Measurements from ENCODE around the gene BBLN. TPM values are rescaled to one million over a fixed set of nuclear protein-coding genes. Genes with fewer than 3 reads are reported as not detected.

The BBLN gene
- total RNA-seq, 2 experiments from 2014 or later: 53.6 to 55.9 TPM

DNA sequence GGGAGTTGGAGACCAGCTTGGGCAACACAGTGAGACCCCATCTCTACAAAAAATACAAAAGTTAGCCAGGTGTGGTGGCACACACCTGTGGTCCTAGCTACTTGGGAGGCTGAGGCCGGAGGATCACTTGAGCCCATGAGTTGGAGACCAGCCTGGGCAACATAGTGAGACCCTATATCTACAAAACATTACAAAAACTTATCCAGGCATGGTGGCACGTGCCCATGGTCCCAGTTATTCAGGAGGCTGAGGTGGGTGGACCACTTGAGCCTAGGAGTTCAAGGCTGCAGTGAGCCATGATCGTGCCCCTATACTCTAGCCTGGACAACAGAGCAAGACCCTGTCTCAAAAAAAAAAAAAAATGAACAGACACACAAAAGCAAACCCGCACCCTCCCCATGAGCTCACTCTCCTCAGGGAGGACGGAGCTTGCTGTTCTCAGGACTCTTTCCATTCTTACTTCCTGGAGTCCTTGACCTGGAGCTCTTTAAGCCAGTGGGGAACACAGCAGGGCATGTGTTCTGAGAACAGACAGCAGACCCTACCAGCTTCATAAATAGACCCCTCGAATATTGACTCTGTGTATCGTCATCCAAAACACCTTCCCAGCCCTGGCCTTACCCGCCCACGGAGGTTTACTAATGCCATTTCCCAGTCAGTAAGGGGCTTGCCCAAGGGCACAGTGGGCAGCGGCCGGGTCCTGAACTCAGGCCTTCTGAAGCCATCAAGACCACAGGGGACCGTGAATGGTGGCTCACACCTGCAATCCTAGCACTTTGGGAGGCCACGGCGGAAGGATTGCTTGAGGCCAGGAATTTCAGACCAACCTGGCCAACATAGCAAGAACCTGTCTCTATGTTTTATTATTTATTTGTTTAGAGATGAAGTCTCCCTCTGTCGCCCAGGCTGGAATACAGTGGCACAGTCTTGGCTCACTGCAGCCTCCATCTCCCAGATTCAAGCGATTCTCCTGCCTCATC is 43.7 kb upstream of the BBLN start:
- TF ChIP-seq, protein P1, sequence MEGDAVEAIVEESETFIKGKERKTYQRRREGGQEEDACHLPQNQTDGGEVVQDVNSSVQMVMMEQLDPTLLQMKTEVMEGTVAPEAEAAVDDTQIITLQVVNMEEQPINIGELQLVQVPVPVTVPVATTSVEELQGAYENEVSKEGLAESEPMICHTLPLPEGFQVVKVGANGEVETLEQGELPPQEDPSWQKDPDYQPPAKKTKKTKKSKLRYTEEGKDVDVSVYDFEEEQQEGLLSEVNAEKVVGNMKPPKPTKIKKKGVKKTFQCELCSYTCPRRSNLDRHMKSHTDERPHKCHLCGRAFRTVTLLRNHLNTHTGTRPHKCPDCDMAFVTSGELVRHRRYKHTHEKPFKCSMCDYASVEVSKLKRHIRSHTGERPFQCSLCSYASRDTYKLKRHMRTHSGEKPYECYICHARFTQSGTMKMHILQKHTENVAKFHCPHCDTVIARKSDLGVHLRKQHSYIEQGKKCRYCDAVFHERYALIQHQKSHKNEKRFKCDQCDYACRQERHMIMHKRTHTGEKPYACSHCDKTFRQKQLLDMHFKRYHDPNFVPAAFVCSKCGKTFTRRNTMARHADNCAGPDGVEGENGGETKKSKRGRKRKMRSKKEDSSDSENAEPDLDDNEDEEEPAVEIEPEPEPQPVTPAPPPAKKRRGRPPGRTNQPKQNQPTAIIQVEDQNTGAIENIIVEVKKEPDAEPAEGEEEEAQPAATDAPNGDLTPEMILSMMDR (IDR thresholded peaks at IDR 0.05): no peak
- no peak for ATAC-seq (ENCODE audit: poor library complexity)
- Mint-ChIP-seq H3K4me3 (no peak overlapping the region), H3K36me3 (ENCODE audit: low read depth) (peaks cover 16% of the 10 kb centered on the region), H3K4me1 (ENCODE audit: low read depth) (peaks cover 6% of the 10 kb centered on the region), H3K27me3 (no peaks in the 10 kb centered on the region), H3K9me3 (no peaks in the 10 kb centered on the region), H3K27ac (no peak overlapping the region)
- no peak overlapping the region for H3K27ac ChIP-seq (ENCODE audit: low read depth in 1 of 2, low read length in 2 of 2)
- no peak overlapping the region for H3K4me3 ChIP-seq (ENCODE audit: low read length)
- peak in 1 of 14 experiments; percentile 22 for DNase-seq
- intact Hi-C loops (cut with DNase I, micrococcal nuclease): loop anchor here (1.0 to 10.0 kb wide), 6 partner anchors 11 to 179 kb away; partner anchors contain the start of genes DPM2 (in 1 of the 2) and PTGES2 (in 1 of the 2)
- POLR2A ChIA-PET: interaction anchor here (1.1 to 1.7 kb wide), 2 partner anchors 10 to 12 kb away, joined by 3 to 7 read pairs; partner anchors contain the start of gene PTGES2
- peaks cover 21% of the 10 kb centered on the region for H3K36me3 ChIP-seq (ENCODE audit: insufficient read depth, low read length)
- H3K27me3 ChIP-seq (ENCODE audit: control insufficient read depth in 1 of 2, insufficient read depth in 2 of 2, low read length in 2 of 2): no peaks in the 10 kb centered on the region
- peaks cover 15% of the 10 kb centered on the region for H3K4me1 ChIP-seq (ENCODE audit: insufficient read depth, low read length)
- peaks cover 0 to 5% of the 10 kb centered on the region in 2 experiments for H3K9me3 ChIP-seq (ENCODE audit: control insufficient read depth in 1 of 2, insufficient read depth in 1 of 2, low read length in 2 of 2)
- CTCF ChIA-PET: interaction anchor here (1.0 to 1.9 kb wide), 3 partner anchors 12 to 82 kb away, joined by 3 to 6 read pairs (median 5); no protein-coding TSS in a partner anchor

DNA sequence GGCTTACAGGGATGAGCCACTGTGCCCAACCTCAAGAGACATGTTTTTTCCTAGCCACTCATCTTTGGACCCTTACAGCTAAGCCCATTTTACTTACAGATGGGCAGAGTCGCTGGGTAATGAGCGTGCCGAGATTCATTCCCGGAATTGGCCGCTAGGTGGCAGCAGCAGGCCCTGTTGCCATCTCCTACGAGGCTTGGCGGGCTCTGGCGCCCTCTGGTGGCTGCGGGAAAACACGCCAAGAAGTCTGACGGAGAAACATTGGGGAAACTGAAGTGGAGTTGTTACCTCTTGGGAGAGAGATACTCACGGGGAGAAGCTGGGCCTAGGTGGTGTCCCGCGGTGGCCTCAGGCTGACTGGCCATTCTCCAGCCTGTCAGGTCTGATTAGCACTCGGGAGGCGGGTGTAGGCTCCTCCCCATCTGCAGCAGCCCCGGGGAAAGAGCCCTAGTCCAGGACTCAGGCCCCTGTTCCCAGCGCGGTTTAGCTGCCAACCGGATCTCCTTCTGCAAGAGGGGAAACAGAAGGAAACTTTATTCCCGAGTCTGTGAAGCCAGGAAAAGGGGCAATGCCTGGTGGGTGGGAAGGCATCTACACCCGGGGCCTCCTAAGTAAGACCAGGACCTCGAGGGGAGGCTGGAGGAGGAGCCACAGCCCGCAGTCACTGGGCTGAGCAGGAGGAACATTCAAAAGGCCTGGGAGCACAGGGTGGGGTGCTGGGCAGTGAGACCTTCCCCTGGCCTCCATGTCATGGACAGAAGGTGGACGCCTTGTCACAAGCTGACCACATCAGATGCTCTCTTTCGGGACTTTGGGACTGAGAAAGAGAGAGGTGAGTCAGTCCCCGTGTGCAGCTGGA is 42.2 kb upstream of the BBLN start:
- Histone ChIP-seq H3K4me3 (ENCODE audit: low read length) (no peak overlapping the region), H3K9me3 (ENCODE audit: control insufficient read depth in 1 of 2, insufficient read depth in 1 of 2, low read length in 2 of 2) (peaks cover 0 to 5% of the 10 kb centered on the region in 2 experiments), H3K27me3 (ENCODE audit: control insufficient read depth in 1 of 2, insufficient read depth in 2 of 2, low read length in 2 of 2) (no peaks in the 10 kb centered on the region), H3K4me1 (ENCODE audit: insufficient read depth, low read length) (peaks cover 15% of the 10 kb centered on the region), H3K36me3 (ENCODE audit: insufficient read depth, low read length) (peaks cover 31% of the 10 kb centered on the region), H3K27ac (ENCODE audit: low read depth in 1 of 2, low read length in 2 of 2) (no peak overlapping the region)
- Mint-ChIP-seq H3K4me1 (ENCODE audit: low read depth) (peaks cover 6% of the 10 kb centered on the region), H3K27me3 (no peaks in the 10 kb centered on the region), H3K27ac (peak overlapping the region; percentile 16), H3K4me3 (peak overlapping the region; percentile 44), H3K9me3 (no peaks in the 10 kb centered on the region), H3K36me3 (ENCODE audit: low read depth) (peaks cover 18% of the 10 kb centered on the region)
- ATAC-seq (ENCODE audit: poor library complexity) (peak; percentile 96), DNase-seq (peak; percentile 92 to 99 (median 98))
- POLR2A ChIA-PET: interaction anchor here (1.1 to 1.7 kb wide), 2 partner anchors 9 to 10 kb away, joined by 3 to 7 read pairs; partner anchors contain the start of gene PTGES2
- TF ChIP-seq, protein P1 (IDR thresholded peaks at IDR 0.05): peak; percentile 100
- CTCF ChIA-PET: interaction anchor here (0.7 to 1.9 kb wide), 20 partner anchors 8 to 188 kb away, joined by 3 to 17 read pairs (median 5); partner anchors contain the start of genes NAIF1, PIP5KL1 and SLC25A25
- intact Hi-C loops (cut with DNase I, micrococcal nuclease): loop anchor here (1.0 to 10.0 kb wide), 6 partner anchors 9 to 181 kb away; partner anchors contain the start of genes DPM2 (in 1 of the 2) and PTGES2 (in 1 of the 2)

DNA sequence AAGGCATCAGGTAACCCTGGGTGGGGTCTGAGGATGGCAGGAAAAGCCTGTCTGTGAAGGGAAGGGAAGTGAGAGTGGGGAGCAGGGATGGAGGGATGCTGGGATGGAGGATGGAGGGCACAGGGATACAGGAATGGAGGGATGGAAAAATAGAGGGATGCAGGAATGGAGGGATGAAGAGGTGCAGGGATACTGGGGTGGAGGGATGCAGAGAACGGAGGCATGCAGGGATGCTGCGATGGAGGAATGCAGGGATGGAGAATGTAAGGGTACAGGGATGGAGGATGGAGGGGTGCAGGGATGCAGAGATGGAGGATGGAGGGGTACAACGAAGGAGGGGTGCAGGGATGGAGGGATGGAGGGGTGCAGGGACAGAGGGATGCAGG is 41.6 kb upstream of the BBLN start:
- Mint-ChIP-seq H3K27me3 (no peaks in the 10 kb centered on the region), H3K36me3 (ENCODE audit: low read depth) (peaks cover 21% of the 10 kb centered on the region), H3K4me1 (ENCODE audit: low read depth) (peaks cover 6% of the 10 kb centered on the region), H3K9me3 (no peaks in the 10 kb centered on the region), H3K4me3 (no peak overlapping the region), H3K27ac (no peak overlapping the region)
- Histone ChIP-seq H3K4me1 (ENCODE audit: insufficient read depth, low read length) (peaks cover 15% of the 10 kb centered on the region), H3K27ac (ENCODE audit: low read depth in 1 of 2, low read length in 2 of 2) (no peak overlapping the region), H3K36me3 (ENCODE audit: insufficient read depth, low read length) (peaks cover 32% of the 10 kb centered on the region), H3K9me3 (ENCODE audit: control insufficient read depth in 1 of 2, insufficient read depth in 1 of 2, low read length in 2 of 2) (peaks cover 0 to 5% of the 10 kb centered on the region in 2 experiments), H3K27me3 (ENCODE audit: control insufficient read depth in 1 of 2, insufficient read depth in 2 of 2, low read length in 2 of 2) (no peaks in the 10 kb centered on the region), H3K4me3 (ENCODE audit: low read length) (no peak overlapping the region)
- no peak for DNase-seq
- no peak for ATAC-seq (ENCODE audit: poor library complexity)
- intact Hi-C loops (cut with DNase I, micrococcal nuclease): loop anchor here (5.0 to 10.0 kb wide), 4 partner anchors 81 to 181 kb away; partner anchors contain the start of gene DPM2 (in 1 of the 2)
- TF ChIP-seq, protein P1 (IDR thresholded peaks at IDR 0.05): no peak
- ChIA-PET POLR2A (no interaction called here), CTCF (interaction anchor here (0.7 to 1.9 kb wide), 10 partner anchors 10 to 188 kb away, joined by 3 to 17 read pairs (median 6); partner anchors contain the start of gene PIP5KL1)
